ENCODE measurements around the gene NCOA4.
"Not testable (repeated sequence)": the region's sequence is repeated elsewhere in the genome, so short reads cannot be mapped to it uniquely, and the experiment has no call there.

NCOA4 gene

DNA sequence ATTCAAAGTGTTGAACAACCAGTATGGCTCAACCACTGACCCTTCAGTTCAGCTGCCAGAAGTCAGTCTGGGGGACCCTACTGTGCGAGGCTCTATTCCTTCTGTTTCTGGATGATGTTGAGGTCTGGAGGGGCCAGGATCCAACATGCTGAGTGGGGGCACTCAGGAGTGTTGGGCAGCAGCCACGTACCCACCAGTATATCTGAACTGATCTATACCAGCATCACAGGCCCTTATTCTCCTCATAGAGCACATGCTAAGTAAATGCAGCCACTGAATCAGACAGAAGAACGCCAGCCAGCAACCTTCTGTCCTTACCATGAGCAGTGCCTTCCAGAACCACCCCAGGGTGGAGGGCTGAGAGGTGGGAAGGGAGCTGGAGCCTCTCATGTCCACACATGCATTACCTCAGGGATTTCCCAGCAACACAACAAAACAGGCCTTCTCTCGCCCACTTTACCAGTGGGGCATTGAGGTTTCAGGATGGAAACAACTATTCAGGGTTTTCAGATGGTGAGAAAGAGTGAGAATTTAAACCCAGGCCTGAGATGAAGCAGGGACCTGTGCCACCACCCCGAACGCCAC, 22.5 kb upstream of the NCOA4 start:
- peak in 1 of 10 donors; percentile 33 for DNase-seq
- intact Hi-C loops (cut with DNase I) = no loop called here

DNA sequence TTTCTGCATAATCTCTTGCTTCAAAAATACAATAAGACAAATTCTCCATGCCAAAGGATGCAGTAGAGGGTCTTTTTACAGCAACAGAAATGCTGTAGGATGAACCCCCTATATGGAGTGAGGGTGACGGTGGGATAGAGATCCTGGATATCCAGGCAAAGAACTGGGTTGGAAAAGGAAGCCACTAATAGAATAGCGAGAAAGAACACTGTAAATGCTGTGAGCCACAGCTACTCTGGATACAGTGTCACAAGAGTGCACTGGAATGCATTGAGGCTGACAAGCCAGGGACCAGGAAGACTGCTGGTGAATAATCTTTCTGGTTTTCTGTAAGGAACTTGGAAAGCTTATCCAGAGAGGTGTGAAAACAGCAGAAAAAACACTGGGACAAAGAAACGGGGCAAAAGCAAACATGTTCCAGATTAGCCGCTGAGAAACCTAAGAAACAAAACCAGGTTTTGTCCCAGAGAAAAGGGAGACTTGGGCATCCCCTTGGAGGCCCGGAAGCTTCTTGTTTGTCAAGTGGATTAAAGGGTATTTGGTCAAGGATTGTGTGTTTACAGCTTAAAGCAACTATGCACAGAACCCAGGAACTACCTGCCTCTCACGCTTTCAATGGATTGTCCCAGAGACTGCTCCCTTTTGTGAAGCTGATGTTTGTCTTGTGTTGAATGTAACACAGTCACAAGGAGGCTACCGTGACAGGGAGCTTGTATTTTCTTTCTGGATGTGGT, 21.8 kb upstream of the NCOA4 start:
- no peak for DNase-seq
- intact Hi-C loops (cut with DNase I) = no loop called here

DNA sequence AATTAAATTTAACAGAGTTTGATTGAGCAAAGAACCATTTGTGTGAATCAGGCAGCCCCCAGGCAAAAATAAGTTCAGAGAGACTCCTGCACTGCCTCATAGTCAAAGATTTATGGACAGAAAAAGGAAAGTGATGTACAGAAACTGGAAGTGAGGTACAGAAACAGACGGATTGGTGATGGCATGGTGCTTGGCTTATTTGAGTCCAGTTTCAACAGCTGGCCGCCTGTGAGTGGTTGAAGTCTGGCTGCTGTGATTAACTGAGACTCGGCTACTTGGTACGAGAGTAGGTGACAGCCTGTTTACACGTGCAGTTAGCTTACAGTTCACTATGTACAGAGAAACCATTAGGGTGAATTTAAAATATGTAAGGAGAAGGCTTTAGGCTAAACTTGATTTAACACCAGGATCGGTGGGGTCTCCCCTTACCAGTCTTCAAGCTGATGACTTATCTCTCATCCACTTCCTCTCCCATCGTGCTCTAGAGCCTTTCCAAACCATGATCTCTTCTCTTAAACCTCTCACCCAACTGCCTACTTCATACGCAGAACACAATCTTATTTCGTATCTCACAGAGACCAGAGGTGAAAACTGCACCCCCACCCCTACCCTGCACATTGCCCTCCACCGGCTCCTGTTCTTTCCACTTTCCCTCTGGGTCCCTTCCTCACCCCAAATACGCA, 20.7 kb upstream of the NCOA4 start:
- intact Hi-C loops (cut with DNase I) = no loop called here
- DNase-seq = no peak

DNA sequence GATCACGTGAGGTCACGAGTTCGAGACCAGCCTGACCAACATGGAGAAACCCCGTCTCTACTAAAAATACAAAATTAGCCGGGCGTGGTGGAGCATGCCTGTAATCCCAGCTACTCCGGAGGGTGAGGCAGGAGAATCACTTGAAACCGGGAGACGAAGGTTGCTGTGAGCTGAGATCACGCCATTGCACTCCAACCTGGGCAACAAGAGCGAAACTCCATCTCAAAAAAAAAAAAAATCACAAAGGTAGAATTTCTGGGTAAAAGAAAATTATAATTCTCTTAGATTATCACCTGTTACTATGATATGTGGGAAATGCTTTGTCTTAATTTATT, 19.0 kb upstream of the NCOA4 start:
- DNase-seq; intact Hi-C loops (cut with DNase I): not testable (repeated sequence)

DNA sequence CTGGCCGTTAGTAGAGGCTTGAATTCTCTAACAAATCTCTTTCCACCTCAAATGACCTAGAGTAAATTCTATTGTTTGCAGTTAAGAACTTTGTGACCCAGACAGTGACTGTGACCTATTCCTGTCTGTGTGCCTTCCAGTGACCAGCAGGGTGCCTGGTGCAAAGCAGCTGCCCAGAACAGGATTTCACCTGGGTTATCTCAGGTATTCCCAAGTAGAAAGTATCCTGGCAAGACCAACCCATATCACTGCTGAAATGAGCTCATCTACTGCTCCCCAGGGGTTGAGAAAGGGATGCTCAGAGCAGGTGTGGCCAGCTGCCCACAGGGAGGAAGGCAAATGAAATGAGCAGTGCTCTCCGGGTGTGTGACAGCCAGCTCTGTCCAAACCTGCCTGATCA, 17.7 kb upstream of the NCOA4 start:
- DNase-seq = no peak
- intact Hi-C loops (cut with DNase I) = no loop called here

DNA sequence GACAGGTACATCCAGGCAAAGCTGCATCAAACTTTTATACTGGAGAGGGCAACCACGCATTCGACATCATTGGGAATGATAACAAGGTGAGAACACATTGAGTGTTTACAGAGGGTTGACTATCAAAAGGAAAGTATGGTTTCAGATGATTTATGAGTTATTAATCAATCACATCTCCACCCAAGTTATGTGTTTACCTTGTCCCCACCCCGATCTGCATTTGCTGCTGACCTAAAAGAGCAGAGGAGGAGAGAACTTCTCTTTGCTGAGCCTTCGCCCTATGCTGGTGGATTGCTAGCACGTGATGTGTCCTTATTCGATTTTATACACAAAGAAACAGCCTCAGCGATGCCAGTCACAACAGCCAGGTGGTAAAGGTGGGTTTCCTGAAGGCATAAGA, 15.8 kb upstream of the NCOA4 start, which contains the start of gene MSMB:
Gene MSMB, minus strand, starts transcription at position 9 of the 400 bp plus-strand sequence. CDS start 32 bp downstream, outside the sequence.
- intact Hi-C loops (cut with DNase I) = no loop called here
- DNase-seq = no peak

DNA sequence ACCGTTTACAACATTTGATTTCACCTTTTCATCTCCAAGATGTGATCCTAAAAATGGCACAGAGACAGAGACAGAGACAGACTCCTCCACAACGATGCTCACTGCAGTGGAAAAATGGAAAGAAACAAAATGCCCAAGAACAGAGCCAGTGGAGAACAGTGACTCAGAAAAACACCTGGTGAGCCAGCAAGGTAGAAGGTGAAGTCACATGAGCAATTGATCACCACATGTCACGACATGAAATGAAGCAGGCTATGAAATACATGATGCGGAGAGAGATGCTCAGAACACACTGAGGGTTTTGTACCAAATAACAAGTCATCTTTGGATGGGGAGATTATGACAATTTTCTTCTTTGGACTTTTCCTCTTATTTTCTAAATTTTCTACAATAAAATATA, 12.1 kb upstream of the NCOA4 start:
- no peak for DNase-seq
- intact Hi-C loops (cut with DNase I) = no loop called here

DNA sequence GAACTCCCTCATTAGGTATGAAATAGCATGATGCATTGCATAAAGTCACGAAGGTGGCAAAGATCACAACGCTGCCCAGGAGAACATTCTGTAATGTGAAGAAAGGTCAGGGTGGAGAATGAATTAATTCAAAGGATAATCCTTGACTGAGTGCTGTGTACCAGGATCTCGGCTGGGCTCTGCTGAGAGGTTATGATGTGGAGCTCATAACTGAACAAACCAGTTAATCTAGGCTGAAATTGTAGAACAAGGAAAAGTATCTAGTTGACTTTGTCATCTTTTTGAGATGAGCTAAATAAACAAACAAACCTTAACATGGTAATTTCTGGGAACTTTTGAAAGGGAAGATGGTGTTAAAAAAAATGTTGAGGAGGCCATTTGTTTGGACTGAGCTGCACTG, 9.6 kb upstream of the NCOA4 start:
- intact Hi-C loops (cut with DNase I) = no loop called here
- DNase-seq = no peak

DNA sequence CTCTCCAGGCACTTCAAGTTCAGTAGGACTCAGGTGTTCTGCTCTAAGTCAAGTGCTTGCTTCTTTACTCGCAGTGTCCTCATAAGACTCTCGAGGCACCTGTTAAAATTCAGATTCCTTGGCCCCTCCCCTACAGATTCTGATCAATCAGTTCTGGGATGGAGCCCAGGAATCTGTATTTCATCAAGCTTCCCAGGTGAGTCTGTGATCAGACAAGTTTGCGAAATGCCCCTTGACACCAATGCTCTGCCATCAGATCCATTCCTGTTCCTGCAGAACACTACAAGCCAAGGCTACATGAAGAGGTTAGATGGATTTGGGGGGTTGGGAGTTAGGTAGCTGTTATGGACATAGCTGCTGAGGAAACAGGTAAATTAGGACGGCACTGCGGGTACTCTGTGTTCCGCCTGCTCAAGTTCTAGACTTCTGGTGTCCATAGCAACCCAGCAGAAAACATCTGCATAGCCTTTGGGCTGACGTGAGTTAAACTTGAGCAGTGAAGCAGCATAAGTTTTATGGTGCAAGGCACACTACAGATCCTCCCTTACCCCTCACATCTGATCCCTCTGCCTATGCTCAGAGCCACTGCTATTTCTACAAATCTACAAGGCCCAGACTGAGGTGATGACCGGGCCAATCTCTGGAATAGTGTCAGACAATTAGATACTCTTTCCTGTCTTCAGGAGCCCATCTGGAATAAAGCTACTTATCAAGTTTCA, 6.8 kb upstream of the NCOA4 start:
- DNase-seq = no peak
- intact Hi-C loops (cut with DNase I) = no loop called here

DNA sequence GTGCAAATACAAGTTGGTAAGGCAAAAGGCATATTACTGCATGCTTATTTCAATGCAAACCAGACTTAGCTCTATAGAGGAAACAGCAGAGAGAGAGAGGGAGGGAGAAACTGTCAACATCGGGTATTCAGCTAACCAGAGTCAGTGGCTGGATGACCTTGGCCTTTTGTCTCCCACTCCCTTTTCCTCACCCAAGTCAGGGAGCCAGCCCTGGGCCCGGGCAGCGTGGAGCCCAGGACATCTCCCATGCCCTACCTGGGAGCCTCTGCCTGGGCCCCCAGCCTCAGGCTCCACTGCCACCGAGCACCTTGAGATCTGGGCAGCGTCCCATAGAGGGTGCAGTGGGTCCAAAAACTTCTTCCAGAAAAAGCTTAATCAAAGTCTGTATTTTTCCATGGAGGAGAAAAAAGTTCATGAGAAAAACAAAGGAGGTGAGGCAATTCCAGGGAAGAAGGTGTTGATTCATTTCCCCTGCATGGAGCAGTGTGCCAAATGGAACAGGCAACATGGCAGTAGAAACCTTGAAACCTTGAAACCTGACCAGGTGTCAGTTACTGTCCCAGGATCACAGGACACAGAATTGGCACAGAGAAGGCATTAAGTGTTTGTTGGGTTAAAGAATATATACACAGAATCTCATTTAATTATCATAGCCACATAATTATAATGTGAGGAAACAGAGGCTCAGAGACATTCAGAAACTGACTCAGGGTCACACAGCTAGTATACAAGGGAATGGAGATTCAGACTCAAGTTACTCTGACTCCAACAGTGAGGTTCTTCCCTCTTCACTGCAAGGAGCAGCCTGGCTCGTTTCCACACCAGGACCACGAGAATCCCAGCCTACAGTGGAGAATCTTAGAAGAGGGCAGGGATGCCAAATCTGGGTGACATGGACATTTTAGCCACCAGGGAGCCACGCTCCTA, 5.8 kb upstream of the NCOA4 start:
- no peak for DNase-seq
- intact Hi-C loops (cut with DNase I) = no loop called here

DNA sequence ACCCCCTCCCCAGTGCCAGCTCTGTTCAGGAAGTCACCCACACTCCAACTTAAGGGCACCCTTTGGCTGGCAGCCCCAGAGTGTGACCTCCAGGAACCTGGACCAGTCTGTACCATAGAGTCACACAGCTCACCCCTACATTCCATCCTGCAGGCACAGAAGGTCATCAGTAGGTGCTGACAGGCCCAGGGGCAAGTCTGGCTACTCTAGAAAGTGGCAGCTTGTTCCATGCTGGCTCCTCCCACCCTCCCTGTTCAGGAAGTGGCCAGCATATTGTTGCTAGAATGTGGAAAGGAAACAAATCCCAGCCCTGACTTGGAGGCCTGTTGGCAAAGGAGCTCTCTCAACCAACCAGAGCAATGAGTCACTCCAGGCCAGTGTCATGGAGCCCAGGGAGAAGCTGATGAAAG, 3.2 kb upstream of the NCOA4 start:
- no peak for DNase-seq
- intact Hi-C loops (cut with DNase I) = no loop called here

DNA sequence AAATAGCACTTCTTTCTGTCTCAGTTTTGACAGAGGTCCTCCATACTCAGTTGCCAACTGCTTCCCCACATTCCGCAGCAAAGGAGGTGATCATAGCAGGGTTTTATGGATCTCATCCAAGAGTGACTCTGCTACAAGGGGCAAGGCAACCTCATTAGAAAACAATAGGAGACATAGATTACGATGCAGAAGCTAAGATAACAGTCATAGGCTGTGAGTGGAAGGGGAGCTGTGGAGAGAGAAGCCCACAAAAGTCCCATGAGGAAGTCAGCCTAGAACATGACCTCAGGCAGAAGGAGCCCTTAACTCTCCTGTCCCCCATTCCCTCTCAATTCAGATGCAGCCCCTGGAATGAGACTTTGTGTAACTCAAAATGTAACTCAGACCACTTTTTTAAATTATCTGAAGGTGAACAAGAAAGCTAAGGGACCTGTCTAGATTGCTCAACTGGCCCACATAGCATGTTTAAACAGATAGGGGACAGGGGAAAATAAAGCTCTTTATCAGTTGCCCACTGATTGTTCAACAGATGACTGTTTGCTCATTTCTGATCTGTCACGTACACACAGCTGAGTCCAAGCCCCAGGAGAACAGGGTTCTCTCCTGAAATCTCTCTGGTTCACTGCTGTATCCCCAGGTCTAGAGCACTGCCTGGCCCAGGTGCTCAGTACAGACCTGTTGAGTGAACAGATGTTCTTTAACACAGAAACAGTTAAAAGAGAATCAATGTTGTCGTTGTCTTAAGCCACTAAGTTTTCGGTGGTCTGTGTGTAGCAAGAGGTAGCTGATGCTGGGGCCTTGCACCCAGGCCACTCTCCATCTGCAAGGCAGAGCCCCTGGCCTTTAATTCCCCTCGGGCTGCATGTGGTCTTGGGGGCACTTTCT, 1.5 kb upstream of the NCOA4 start:
- intact Hi-C loops (cut with DNase I) = no loop called here
- no peak for DNase-seq

DNA sequence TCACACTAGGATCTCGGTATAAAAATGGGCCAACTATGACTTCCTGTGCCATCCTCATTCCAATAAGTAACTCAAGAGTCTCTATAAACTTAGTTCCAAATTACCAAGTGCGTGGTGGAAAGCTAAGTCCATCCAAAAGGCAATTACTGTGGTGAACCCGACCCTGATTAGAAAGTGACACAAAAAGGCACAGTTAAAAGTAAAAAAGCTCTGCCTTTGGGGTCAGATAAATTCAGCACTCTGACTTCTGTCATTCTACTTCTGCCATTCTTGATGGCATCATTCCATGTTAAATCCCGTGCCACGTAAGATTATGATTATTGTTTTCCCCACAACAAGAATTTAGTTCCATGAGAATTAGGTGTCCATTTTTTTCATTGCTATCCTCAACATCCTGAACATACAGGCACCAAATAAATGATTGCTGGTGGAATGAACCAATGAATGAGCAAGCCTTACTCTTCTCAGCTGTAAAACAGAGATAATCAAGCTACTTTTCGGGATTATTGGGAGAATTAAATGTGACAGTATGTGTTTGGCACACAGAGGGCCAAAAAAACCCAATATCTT, 877 bp downstream of the NCOA4 start:
- DNase-seq = no peak

DNA sequence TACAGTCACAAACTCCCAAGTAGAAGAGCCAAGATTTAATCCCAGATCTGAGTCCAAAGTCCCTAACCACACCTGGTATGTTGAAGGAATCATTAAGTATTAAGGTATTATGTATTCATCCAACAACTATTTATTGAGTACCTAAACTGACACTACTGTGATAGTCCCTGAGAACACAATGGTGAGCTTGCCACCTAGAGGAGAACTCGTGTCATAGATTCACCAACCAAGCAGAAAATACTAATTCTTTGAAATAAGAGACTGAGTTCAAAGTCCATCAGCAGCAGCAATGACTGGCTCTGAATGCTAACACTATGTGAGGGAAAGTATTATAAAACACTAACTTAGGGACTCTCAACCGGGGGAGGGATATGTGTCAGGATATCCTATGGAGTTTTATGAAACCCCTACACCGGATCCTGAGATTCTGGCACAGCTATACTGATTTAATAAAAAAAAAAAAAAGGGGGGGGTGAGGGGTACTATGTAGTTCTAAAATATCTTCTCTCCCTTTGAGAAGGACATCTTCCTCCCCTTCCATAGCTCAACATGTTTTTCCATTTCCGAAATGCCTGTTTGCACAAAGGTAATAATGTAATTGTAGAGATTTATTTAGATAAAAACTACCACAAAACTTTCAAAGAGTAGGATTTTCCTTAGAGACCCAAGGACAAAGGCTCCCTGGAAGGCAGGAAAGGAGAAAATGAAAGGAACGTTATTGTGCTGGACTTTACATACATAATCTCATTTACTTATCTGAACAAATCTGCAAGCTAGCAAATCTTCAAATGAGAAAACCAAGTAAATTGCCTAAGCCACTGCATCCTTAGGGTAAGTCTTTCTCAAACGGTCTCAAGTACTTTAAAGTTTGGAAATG, 1.6 kb downstream of the NCOA4 start:
- intact Hi-C loops (cut with DNase I) = loop anchor here (10.0 kb wide), 1 partner anchor 54 kb away; the partner anchor contains the start of gene TIMM23
- DNase-seq = no peak

More for the DNA sequence above, 877 bp downstream of the NCOA4 start:
- intact Hi-C loops (cut with DNase I) = loop anchor here (10.0 kb wide), 1 partner anchor 55 kb away; the partner anchor contains the start of gene TIMM23

DNA sequence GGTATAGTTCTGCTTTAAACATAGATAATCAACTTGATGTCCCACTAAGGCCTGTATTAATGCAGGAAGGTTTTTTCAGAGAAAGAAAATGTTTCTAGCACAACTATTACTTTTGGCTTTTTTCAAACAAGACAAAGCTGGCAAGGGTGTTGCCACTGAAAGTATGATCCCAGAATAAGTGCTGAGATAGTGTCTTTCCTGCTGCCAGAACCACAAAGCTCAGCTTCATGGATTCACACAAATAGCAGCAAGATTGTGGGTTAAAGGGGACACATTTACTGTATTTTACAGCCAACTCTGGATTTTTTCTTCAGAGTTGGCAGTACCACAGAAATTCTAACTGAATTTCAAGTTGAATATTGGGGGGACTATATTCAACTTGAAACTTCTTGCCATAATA, 4.3 kb downstream of the NCOA4 start:
- intact Hi-C loops (cut with DNase I) = loop anchor here (10.0 kb wide), 1 partner anchor 51 kb away; the partner anchor contains the start of gene TIMM23
- no peak for DNase-seq

DNA sequence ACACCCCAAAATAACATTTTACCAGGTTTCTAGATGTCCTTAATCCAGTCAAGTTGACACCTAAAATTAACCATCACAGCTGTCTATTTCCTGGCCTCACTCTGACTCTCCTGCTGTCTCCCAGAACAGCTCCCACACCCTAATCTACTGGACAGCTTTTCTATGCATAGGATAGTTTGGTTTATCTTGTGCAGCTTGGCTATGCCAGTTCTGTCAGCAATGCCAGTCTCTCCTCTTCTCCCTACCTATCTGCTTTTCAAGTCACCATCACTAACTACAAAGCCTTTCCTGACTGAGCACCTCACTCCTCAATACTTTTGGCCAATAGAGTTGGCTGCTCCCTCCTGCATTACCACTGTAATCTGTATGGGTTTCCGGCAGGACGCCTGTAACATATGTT, 5.0 kb downstream of the NCOA4 start:
- no peak for DNase-seq
- intact Hi-C loops (cut with DNase I) = loop anchor here (10.0 kb wide), 1 partner anchor 51 kb away; the partner anchor contains the start of gene TIMM23

DNA sequence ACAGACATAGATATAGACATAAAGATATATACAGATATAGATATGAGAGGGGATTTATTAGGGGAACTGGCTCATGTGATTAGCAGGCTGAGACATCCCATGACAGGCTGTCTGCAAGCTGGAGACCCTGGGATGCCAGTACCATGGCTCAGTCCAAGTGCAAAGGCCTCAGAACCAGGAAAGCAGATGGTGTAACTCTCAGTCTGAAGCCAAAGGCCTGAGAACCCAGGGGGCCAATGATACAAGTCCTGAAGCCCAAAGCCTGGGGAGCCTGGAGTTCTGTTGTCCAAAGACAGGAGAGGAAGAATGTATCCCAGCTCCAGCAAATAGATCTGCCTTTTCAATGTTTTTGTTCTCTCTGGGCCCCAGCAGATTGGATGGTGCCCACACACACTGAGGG, 5.5 kb downstream of the NCOA4 start:
- DNase-seq = no peak
- intact Hi-C loops (cut with DNase I) = loop anchor here (10.0 kb wide), 1 partner anchor 50 kb away; the partner anchor contains the start of gene TIMM23

Data from posterior cingulate gyrus (tissue), 11 donors.